Measurements from ENCODE around the gene GHITM. TPM values are rescaled to one million over a fixed set of nuclear protein-coding genes. Genes with fewer than 3 reads are reported as not detected.

GHITM gene
- polyA plus RNA-seq, 3 donors = 91.4 to 363 (median 312) TPM

DNA sequence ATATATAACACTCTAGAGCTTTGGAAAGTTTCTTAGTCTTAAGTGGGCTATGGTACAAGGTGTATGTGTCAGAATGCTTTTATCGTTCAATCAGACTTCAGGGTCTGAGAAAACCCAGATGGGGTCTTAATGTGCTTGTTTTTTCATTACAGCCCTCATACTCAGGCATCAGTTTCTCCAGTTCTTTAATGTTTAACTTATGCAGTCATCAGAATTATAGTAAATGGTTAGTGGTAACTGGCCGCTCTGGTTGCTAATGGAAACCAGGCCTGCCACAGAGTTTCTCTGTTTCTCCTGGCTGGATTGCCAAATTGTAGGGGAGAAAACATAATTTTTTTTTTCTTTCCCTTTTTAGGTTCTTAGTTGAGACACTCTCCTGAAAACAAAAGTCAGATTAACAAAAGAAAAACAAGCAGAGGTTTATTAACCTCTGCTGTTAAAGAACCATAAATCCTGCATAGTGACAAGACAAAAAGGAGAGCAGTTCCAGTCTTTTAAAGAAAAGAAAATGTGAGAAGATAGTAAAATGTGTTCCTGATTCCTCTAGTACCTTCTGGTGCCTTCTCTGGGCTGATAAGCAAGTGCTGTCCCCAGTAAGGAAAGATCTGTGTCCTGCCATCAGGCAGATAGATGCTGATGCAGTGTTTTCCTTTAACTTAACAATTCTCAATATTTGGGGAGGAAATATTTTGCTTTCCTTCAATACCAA lies 21.5 kb upstream of the GHITM start:
- Histone ChIP-seq H3K36me3 (replicated peaks in 1 of 2; ENCODE audit: control insufficient read depth in 1 of 2, insufficient read depth in 2 of 2, low read length in 2 of 2) (no peaks in the 10 kb centered on the region), H3K9ac (ENCODE audit: insufficient read depth, low read length, poor library complexity, severe bottlenecking) (no peak overlapping the region), H2AFZ (ENCODE audit: insufficient read depth, low read depth, low read length, poor library complexity, severe bottlenecking) (no peak overlapping the region), H3K79me2 (ENCODE audit: insufficient read depth, low read length) (no peaks in the 10 kb centered on the region), H3K27me3 (ENCODE audit: control insufficient read depth in 2 of 2, insufficient read depth in 2 of 2, low read length in 2 of 2) (no peaks in the 10 kb centered on the region), H3K4me2 (replicated peaks; ENCODE audit: extremely low read depth, low read length, poor library complexity, severe bottlenecking) (no peak overlapping the region), H3K9me3 (replicated peaks in 1 of 2; ENCODE audit: control insufficient read depth in 1 of 2, insufficient read depth in 1 of 2, low read length in 2 of 2) (no peaks in the 10 kb centered on the region), H4K20me1 (ENCODE audit: insufficient read depth, low read length) (no peaks in the 10 kb centered on the region), H3K27ac (ENCODE audit: low read depth in 1 of 2, low read length in 2 of 2) (no peak overlapping the region), H3K4me1 (ENCODE audit: control insufficient read depth in 1 of 2, insufficient read depth in 2 of 2, low read length in 2 of 2) (no peaks in the 10 kb centered on the region), H3K4me3 (replicated peaks in 1 of 3; ENCODE audit: low read depth in 2 of 3, low read length in 3 of 3) (no peak overlapping the region)
- Mint-ChIP-seq H3K4me3 (no peak overlapping the region), H3K4me1 (no peaks in the 10 kb centered on the region), H3K9me3 (peaks cover 4 to 13% (median 7%) of the 10 kb centered on the region in 7 donors), H3K36me3 (no peaks in the 10 kb centered on the region), H3K27me3 (ENCODE audit: low read depth in 3 of 3) (peaks cover 1 to 15% (median 4%) of the 10 kb centered on the region in 3 donors), H3K27ac (no peak overlapping the region)
- intact Hi-C loops (cut with micrococcal nuclease) = no loop called here
- no peak for DNase-seq
- no CpG with 5 or more reads among the region's 2 CpGs for WGBS (ENCODE audit: insufficient coverage)
- TF ChIP-seq, protein P1, sequence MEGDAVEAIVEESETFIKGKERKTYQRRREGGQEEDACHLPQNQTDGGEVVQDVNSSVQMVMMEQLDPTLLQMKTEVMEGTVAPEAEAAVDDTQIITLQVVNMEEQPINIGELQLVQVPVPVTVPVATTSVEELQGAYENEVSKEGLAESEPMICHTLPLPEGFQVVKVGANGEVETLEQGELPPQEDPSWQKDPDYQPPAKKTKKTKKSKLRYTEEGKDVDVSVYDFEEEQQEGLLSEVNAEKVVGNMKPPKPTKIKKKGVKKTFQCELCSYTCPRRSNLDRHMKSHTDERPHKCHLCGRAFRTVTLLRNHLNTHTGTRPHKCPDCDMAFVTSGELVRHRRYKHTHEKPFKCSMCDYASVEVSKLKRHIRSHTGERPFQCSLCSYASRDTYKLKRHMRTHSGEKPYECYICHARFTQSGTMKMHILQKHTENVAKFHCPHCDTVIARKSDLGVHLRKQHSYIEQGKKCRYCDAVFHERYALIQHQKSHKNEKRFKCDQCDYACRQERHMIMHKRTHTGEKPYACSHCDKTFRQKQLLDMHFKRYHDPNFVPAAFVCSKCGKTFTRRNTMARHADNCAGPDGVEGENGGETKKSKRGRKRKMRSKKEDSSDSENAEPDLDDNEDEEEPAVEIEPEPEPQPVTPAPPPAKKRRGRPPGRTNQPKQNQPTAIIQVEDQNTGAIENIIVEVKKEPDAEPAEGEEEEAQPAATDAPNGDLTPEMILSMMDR (IDR thresholded peaks at IDR 0.05) = no peak

DNA sequence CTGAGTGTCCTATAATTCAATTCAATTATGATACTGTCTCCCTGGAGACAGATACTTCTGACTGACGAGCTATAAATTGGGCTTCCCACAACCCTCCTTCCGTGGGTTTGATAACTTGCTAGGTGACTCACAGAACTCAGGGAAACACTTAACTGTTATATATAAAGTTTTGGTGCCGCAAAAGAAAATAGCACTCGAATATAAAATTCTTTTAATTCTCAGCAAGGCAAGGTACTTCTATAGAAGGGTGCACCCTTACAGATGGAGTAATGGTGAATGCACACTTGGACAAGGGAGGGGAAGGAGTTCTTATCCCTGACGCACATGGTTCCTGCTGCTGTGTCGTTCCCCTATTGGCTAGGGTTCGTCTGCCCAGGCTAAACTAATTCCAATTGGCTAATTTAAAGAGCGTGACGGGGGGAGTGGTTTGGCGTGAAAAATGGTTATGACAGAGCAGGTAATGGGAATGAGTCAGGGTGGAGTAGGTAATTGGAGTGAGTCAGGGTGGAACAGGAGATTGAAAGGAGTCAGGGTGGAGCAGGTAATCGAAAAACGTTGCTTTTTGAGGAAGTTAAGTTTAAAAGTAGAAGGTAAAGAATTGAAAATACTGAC lies 20.8 kb upstream of the GHITM start:
- Mint-ChIP-seq H3K36me3 (no peaks in the 10 kb centered on the region), H3K9me3 (peaks cover 4 to 13% (median 7%) of the 10 kb centered on the region in 7 donors), H3K4me3 (no peak overlapping the region), H3K27me3 (ENCODE audit: low read depth in 3 of 3) (peaks cover 5 to 15% (median 6%) of the 10 kb centered on the region in 3 donors), H3K4me1 (no peaks in the 10 kb centered on the region), H3K27ac (no peak overlapping the region)
- TF ChIP-seq, protein P1 (IDR thresholded peaks at IDR 0.05) = no peak
- H4K20me1 ChIP-seq (ENCODE audit: insufficient read depth, low read length) = no peaks in the 10 kb centered on the region
- no peak for DNase-seq
- no peaks in the 10 kb centered on the region for H3K27me3 ChIP-seq (ENCODE audit: control insufficient read depth in 2 of 2, insufficient read depth in 2 of 2, low read length in 2 of 2)
- 93% methylated on average over 6 of the region's 12 CpGs for WGBS (ENCODE audit: insufficient coverage)
- no peaks in the 10 kb centered on the region for H3K4me1 ChIP-seq (ENCODE audit: control insufficient read depth in 1 of 2, insufficient read depth in 2 of 2, low read length in 2 of 2)
- no peaks in the 10 kb centered on the region for H3K79me2 ChIP-seq (ENCODE audit: insufficient read depth, low read length)
- no peak overlapping the region for H3K9ac ChIP-seq (ENCODE audit: insufficient read depth, low read length, poor library complexity, severe bottlenecking)
- H3K9me3 ChIP-seq (replicated peaks in 1 of 2; ENCODE audit: control insufficient read depth in 1 of 2, insufficient read depth in 1 of 2, low read length in 2 of 2) = no peaks in the 10 kb centered on the region
- no peak overlapping the region for H3K27ac ChIP-seq (ENCODE audit: low read depth in 1 of 2, low read length in 2 of 2)
- H2AFZ ChIP-seq (ENCODE audit: insufficient read depth, low read depth, low read length, poor library complexity, severe bottlenecking) = no peak overlapping the region
- intact Hi-C loops (cut with micrococcal nuclease) = no loop called here
- H3K4me3 ChIP-seq (replicated peaks in 1 of 3; ENCODE audit: low read depth in 2 of 3, low read length in 3 of 3) = no peak overlapping the region
- H3K36me3 ChIP-seq (replicated peaks in 1 of 2; ENCODE audit: control insufficient read depth in 1 of 2, insufficient read depth in 2 of 2, low read length in 2 of 2) = no peaks in the 10 kb centered on the region
- H3K4me2 ChIP-seq (replicated peaks; ENCODE audit: extremely low read depth, low read length, poor library complexity, severe bottlenecking) = no peak overlapping the region
